Heart left ventricle (tissue), 13 donors: ENCODE data around the gene OMA1.

Experiments
- POLR2A ChIP-seq, 2 donors: fragments of 450-650 bp; IDR thresholded peaks; one replicate each; pipeline ENCODE4 v1.6.1; 2017; ENCODE audit warnings: antibody characterized with exemption in 2 of 2, mild to moderate bottlenecking in 2 of 2, moderate library complexity in 2 of 2
- TF ChIP-seq, protein P1 (sequence below), 12 donors: fragments of 200-600 bp; sonication (generic) in 4 of 12; IDR thresholded peaks; one replicate each; pipeline versions ENCODE4 v1.5.0 to v1.8.0; 2018 to 2022; ENCODE audit warnings: antibody characterized with exemption in 12 of 12, mild to moderate bottlenecking in 5 of 12
- donor health status: ischemic (EF 13 %, LVEDD 7.1; RV severe dilation, severe dysfunction).
- donor health status: DM: no; HTN: yes; CAD: no.
- donor health status: DM: no; HTN: no; CAD: no.
- donor health status: ischemic (EF 25% LVEDD 6.9; RV normal size, moderate dysfunction).
- donor health status: ischemic (EF 25% LVEDD 5.7; RV mildly dilated, moderate dysfunction).
- donor health status: ischemic (EF 35%, LVEDD 5.7; RV mildly dilated, moderate dysfunction).
- donor health status: nonischemic (EF 11% LVEDD 7.7; RV severe dilation, severe dysfunction).
- donor health status: DM: yes; HTN: yes; CAD: no.
- donor health status: PGD.
- donor health status: ischemic (EF 29% LVEDD 5.4; RV normal size, mild dysfunction).
- donor health status: nonischemic (EF 23%, LVEDD 6.1; RV moderate dilation, normal function).

DNA sequence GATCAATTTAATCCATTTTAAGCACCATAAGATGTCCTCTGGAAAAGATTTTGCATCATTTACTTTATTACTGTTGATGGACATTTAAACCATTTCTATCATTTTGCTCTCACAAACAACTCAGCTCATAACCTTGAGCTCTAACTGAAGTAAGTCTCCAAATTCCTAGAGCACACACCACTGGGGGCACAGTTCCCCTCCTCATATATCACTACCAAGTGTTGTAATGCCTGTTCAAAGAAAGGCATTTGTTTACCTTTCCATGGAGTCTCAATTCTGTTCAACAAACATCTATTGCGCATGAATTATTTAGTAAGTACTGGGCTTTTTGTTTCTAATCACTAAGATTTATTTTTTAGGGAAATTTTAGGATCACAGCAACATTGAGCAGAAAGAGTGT, 8.9 kb upstream of the OMA1 start:
- TF ChIP-seq, protein P1, sequence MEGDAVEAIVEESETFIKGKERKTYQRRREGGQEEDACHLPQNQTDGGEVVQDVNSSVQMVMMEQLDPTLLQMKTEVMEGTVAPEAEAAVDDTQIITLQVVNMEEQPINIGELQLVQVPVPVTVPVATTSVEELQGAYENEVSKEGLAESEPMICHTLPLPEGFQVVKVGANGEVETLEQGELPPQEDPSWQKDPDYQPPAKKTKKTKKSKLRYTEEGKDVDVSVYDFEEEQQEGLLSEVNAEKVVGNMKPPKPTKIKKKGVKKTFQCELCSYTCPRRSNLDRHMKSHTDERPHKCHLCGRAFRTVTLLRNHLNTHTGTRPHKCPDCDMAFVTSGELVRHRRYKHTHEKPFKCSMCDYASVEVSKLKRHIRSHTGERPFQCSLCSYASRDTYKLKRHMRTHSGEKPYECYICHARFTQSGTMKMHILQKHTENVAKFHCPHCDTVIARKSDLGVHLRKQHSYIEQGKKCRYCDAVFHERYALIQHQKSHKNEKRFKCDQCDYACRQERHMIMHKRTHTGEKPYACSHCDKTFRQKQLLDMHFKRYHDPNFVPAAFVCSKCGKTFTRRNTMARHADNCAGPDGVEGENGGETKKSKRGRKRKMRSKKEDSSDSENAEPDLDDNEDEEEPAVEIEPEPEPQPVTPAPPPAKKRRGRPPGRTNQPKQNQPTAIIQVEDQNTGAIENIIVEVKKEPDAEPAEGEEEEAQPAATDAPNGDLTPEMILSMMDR (IDR thresholded peaks at IDR 0.05), result no peak
- TF ChIP-seq POLR2A (IDR thresholded peaks at IDR 0.05), result no peak
